ENCODE data around the gene GP1BB.
"Not testable (repeated sequence)": the region's sequence is repeated elsewhere in the genome, so short reads cannot be mapped to it uniquely, and the experiment has no call there.

The GP1BB gene

GRCh38 chr22:19687561-19688300 is 35.6 kb upstream of the GP1BB start:
- peaks cover 25% of the 10 kb centered on the region for H3K27me3 ChIP-seq (ENCODE audit: insufficient read depth, low read length)
- no peak overlapping the region for H3K4me3 ChIP-seq (ENCODE audit: low read length)
- H3K9me3 ChIP-seq (ENCODE audit: low read length) = no peaks in the 10 kb centered on the region
- no peak overlapping the region for H2AFZ ChIP-seq (ENCODE audit: low read depth, low read length)
- no peaks in the 10 kb centered on the region for H3K4me1 ChIP-seq (ENCODE audit: insufficient read depth, low read length)
- H3K36me3 ChIP-seq (ENCODE audit: insufficient read depth, low read length) = no peaks in the 10 kb centered on the region

GRCh38 chr22:19688301-19689290 is 34.7 kb upstream of the GP1BB start:
- Histone ChIP-seq H3K27me3 (ENCODE audit: insufficient read depth, low read length) (peaks cover 25% of the 10 kb centered on the region), H2AFZ (ENCODE audit: low read depth, low read length) (no peak overlapping the region)

GRCh38 chr22:19689408-19689807 is 33.9 kb upstream of the GP1BB start:
- Histone ChIP-seq H3K4me1 (ENCODE audit: insufficient read depth, low read length) (no peaks in the 10 kb centered on the region), H3K36me3 (ENCODE audit: insufficient read depth, low read length) (no peaks in the 10 kb centered on the region), H3K9me3 (ENCODE audit: low read length) (no peaks in the 10 kb centered on the region), H3K27me3 (ENCODE audit: insufficient read depth, low read length) (peaks cover 25% of the 10 kb centered on the region), H3K4me3 (ENCODE audit: low read length) (no peak overlapping the region), H2AFZ (ENCODE audit: low read depth, low read length) (no peak overlapping the region)

More at GRCh38 chr22:19688301-19689290, 34.7 kb upstream of the GP1BB start:
- no peak overlapping the region for H3K4me3 ChIP-seq (ENCODE audit: low read length)
- no peaks in the 10 kb centered on the region for H3K9me3 ChIP-seq (ENCODE audit: low read length)
- no peaks in the 10 kb centered on the region for H3K4me1 ChIP-seq (ENCODE audit: insufficient read depth, low read length)
- H3K36me3 ChIP-seq (ENCODE audit: insufficient read depth, low read length) = no peaks in the 10 kb centered on the region

GRCh38 chr22:19691007-19691720 is 32.2 kb upstream of the GP1BB start:
- Histone ChIP-seq H3K4me1 (ENCODE audit: insufficient read depth, low read length) (no peaks in the 10 kb centered on the region), H3K9me3 (ENCODE audit: low read length) (no peaks in the 10 kb centered on the region), H3K27me3 (ENCODE audit: insufficient read depth, low read length) (peaks cover 25% of the 10 kb centered on the region), H3K4me3 (ENCODE audit: low read length) (no peak overlapping the region), H2AFZ (ENCODE audit: low read depth, low read length) (no peak overlapping the region), H3K36me3 (ENCODE audit: insufficient read depth, low read length) (no peaks in the 10 kb centered on the region)

GRCh38 chr22:19691721-19692341 is 31.5 kb upstream of the GP1BB start:
- no peak overlapping the region for H2AFZ ChIP-seq (ENCODE audit: low read depth, low read length)
- H3K4me1 ChIP-seq (ENCODE audit: insufficient read depth, low read length) = no peaks in the 10 kb centered on the region
- no peak overlapping the region for H3K4me3 ChIP-seq (ENCODE audit: low read length)
- H3K9me3 ChIP-seq (ENCODE audit: low read length) = no peaks in the 10 kb centered on the region
- H3K36me3 ChIP-seq (ENCODE audit: insufficient read depth, low read length) = no peaks in the 10 kb centered on the region
- peaks cover 23% of the 10 kb centered on the region for H3K27me3 ChIP-seq (ENCODE audit: insufficient read depth, low read length)

GRCh38 chr22:19693581-19693980 is 29.8 kb upstream of the GP1BB start:
- Histone ChIP-seq H3K36me3 (ENCODE audit: insufficient read depth, low read length) (no peaks in the 10 kb centered on the region), H3K4me3 (ENCODE audit: low read length) (no peak overlapping the region), H3K27me3 (ENCODE audit: insufficient read depth, low read length) (peaks cover 14% of the 10 kb centered on the region), H3K4me1 (ENCODE audit: insufficient read depth, low read length) (no peaks in the 10 kb centered on the region), H3K9me3 (ENCODE audit: low read length) (no peaks in the 10 kb centered on the region), H2AFZ (ENCODE audit: low read depth, low read length) (no peak overlapping the region)

- Histone ChIP-seq H3K36me3 (ENCODE audit: insufficient read depth, low read length) (no peaks in the 10 kb centered on the region), H2AFZ (ENCODE audit: low read depth, low read length) (no peak overlapping the region), H3K4me3 (ENCODE audit: low read length) (no peak overlapping the region), H3K27me3 (ENCODE audit: insufficient read depth, low read length) (peaks cover 11% of the 10 kb centered on the region), H3K4me1 (ENCODE audit: insufficient read depth, low read length) (no peaks in the 10 kb centered on the region), H3K9me3 (ENCODE audit: low read length) (no peaks in the 10 kb centered on the region)
These were observed 29.2 kb upstream of the GP1BB start for GRCh38 chr22:19693981-19694670.

- peaks cover 7% of the 10 kb centered on the region for H3K27me3 ChIP-seq (ENCODE audit: insufficient read depth, low read length)
- no peaks in the 10 kb centered on the region for H3K4me1 ChIP-seq (ENCODE audit: insufficient read depth, low read length)
- no peaks in the 10 kb centered on the region for H3K36me3 ChIP-seq (ENCODE audit: insufficient read depth, low read length)
- H3K9me3 ChIP-seq (ENCODE audit: low read length) = no peaks in the 10 kb centered on the region
- no peak overlapping the region for H2AFZ ChIP-seq (ENCODE audit: low read depth, low read length)
- no peak overlapping the region for H3K4me3 ChIP-seq (ENCODE audit: low read length)
These were observed 28.6 kb upstream of the GP1BB start for GRCh38 chr22:19694696-19695095.

GRCh38 chr22:19696504-19697276 is 26.6 kb upstream of the GP1BB start:
- H3K27me3 ChIP-seq (ENCODE audit: insufficient read depth, low read length) = peaks cover 5% of the 10 kb centered on the region
- H2AFZ ChIP-seq (ENCODE audit: low read depth, low read length) = no peak overlapping the region
- H3K4me1 ChIP-seq (ENCODE audit: insufficient read depth, low read length) = no peaks in the 10 kb centered on the region
- no peaks in the 10 kb centered on the region for H3K9me3 ChIP-seq (ENCODE audit: low read length)
- no peak overlapping the region for H3K4me3 ChIP-seq (ENCODE audit: low read length)
- H3K36me3 ChIP-seq (ENCODE audit: insufficient read depth, low read length) = no peaks in the 10 kb centered on the region

- not testable (repeated sequence) for H2AFZ ChIP-seq (ENCODE audit: low read depth, low read length); H3K9me3 ChIP-seq (ENCODE audit: low read length); H3K4me1 ChIP-seq (ENCODE audit: insufficient read depth, low read length); H3K36me3 ChIP-seq (ENCODE audit: insufficient read depth, low read length); H3K4me3 ChIP-seq (ENCODE audit: low read length); H3K27me3 ChIP-seq (ENCODE audit: insufficient read depth, low read length)
These were observed 25.5 kb upstream of the GP1BB start for GRCh38 chr22:19697871-19698270.

- Histone ChIP-seq H3K4me3 (ENCODE audit: low read length) (no peak overlapping the region), H3K4me1 (ENCODE audit: insufficient read depth, low read length) (peaks cover 3% of the 10 kb centered on the region), H3K27me3 (ENCODE audit: insufficient read depth, low read length) (peaks cover 4% of the 10 kb centered on the region), H2AFZ (ENCODE audit: low read depth, low read length) (no peak overlapping the region), H3K9me3 (ENCODE audit: low read length) (no peaks in the 10 kb centered on the region), H3K36me3 (ENCODE audit: insufficient read depth, low read length) (no peaks in the 10 kb centered on the region)
These were observed 22.4 kb upstream of the GP1BB start for GRCh38 chr22:19700790-19701419.
